Kidney epithelial cell (primary cell): ENCODE data around the gene ZNF32. TPM values are rescaled to one million over a fixed set of nuclear protein-coding genes. Genes with fewer than 3 reads are reported as not detected.

Experiments
- DNase-seq: peaks from one replicate; pipeline ENCODE4 v3.0.0-alpha.2; 2010; ENCODE audit warnings: low read depth
- H3K27me3 ChIP-seq: 2 replicates; pipeline ENCODE4 v1.6.0; 2011; ENCODE audit warnings: low read length; ENCODE audit not compliant: control insufficient read depth, insufficient read depth
- H3K36me3 ChIP-seq: 2 replicates; pipeline ENCODE4 v1.5.1; 2011; ENCODE audit warnings: low read length; ENCODE audit not compliant: control insufficient read depth, insufficient read depth
- H3K4me3 ChIP-seq: 2 replicates; pipeline ENCODE4 v1.5.1; 2011; ENCODE audit warnings: low read depth, mild to moderate bottlenecking, control low read depth, low read length
- CTCF ChIP-seq: IDR thresholded peaks from 2 replicates; pipeline ENCODE4 v1.5.1; 2011; ENCODE audit warnings: mild to moderate bottlenecking, moderate library complexity, low read length, control low read depth, inconsistent platforms; ENCODE audit not compliant: insufficient read depth, poor library complexity, severe bottlenecking
- total RNA-seq: library from RNA; depleted of rRNA; stranded (reverse); fragments of >200 nt; gene quantifications from 2 replicates; pipeline ENCODE4 v1.2.3, GENCODE V29; 2015

ZNF32 gene
- total RNA-seq, 1 donor from 2014 or later, result 40.3 TPM

- TF ChIP-seq CTCF, result no peak
- Histone ChIP-seq H3K4me3 (no peak overlapping the region), H3K27me3 (no peaks in the 10 kb centered on the region), H3K36me3 (no peaks in the 10 kb centered on the region)
- DNase-seq, result no peak
These were observed 52.1 kb downstream of the ZNF32 start for GRCh38 chr10:43596546-43596945.

- no peak for DNase-seq
- no peak for TF ChIP-seq CTCF
- H3K36me3 ChIP-seq, result no peaks in the 10 kb centered on the region
- H3K4me3 ChIP-seq, result no peak overlapping the region
- no peaks in the 10 kb centered on the region for H3K27me3 ChIP-seq
These were observed 52.9 kb downstream of the ZNF32 start for GRCh38 chr10:43595739-43596298.

- no peak for DNase-seq
- no peak overlapping the region for H3K4me3 ChIP-seq
- no peak for TF ChIP-seq CTCF
- H3K36me3 ChIP-seq, result no peaks in the 10 kb centered on the region
- no peaks in the 10 kb centered on the region for H3K27me3 ChIP-seq
These were observed 53.6 kb downstream of the ZNF32 start for GRCh38 chr10:43594944-43595589.

Other genes with a start within 250 kb of the ZNF32 start
- 262 and 268 TPM in 2 replicates for gene HNRNPF, start 239.7 kb downstream of the ZNF32 start, total RNA-seq
- gene ZNF487, start 211.8 kb downstream of the ZNF32 start, total RNA-seq, result 1.9 and 4.2 TPM in 2 replicates
- gene ZNF239, start 74.3 kb downstream of the ZNF32 start, total RNA-seq, result 7.3 and 8.4 TPM in 2 replicates
- 4.0 and 5.4 TPM in 2 replicates for gene ZNF485, start 42.4 kb downstream of the ZNF32 start, total RNA-seq